ENCODE measurements around the gene SUSD3.

The SUSD3 gene

GRCh38 chr9:93030642-93031628 lies 27.6 kb upstream of the SUSD3 start:
- DNase-seq (ENCODE audit: low spot score), result no peak

- no peak for DNase-seq (ENCODE audit: low spot score)
Observed at GRCh38 chr9:93031629-93032430, 26.7 kb upstream of the SUSD3 start.

- no peak for DNase-seq (ENCODE audit: low spot score)
Observed at GRCh38 chr9:93032545-93032944, 26.0 kb upstream of the SUSD3 start.

GRCh38 chr9:93033531-93033930 lies 25.0 kb upstream of the SUSD3 start:
- no peak for DNase-seq (ENCODE audit: low spot score)

GRCh38 chr9:93035106-93035660 lies 23.3 kb upstream of the SUSD3 start:
- no peak for DNase-seq (ENCODE audit: low spot score)

- no peak for DNase-seq (ENCODE audit: low spot score)
Observed at GRCh38 chr9:93035821-93036351, 22.6 kb upstream of the SUSD3 start.

- no peak for DNase-seq (ENCODE audit: low spot score)
Observed at GRCh38 chr9:93036887-93037475, 21.5 kb upstream of the SUSD3 start.

- peak; percentile 33 for DNase-seq (ENCODE audit: low spot score)
Observed at GRCh38 chr9:93037476-93037971, 21.0 kb upstream of the SUSD3 start.

- DNase-seq (ENCODE audit: low spot score), result no peak
Observed at GRCh38 chr9:93038918-93039317, 19.6 kb upstream of the SUSD3 start.

GRCh38 chr9:93039456-93039855 lies 19.0 kb upstream of the SUSD3 start:
- no peak for DNase-seq (ENCODE audit: low spot score)

GRCh38 chr9:93039976-93040375 lies 18.5 kb upstream of the SUSD3 start:
- no peak for DNase-seq (ENCODE audit: low spot score)

GRCh38 chr9:93040409-93040808 lies 18.1 kb upstream of the SUSD3 start:
- no peak for DNase-seq (ENCODE audit: low spot score)

- DNase-seq (ENCODE audit: low spot score), result no peak
Observed at GRCh38 chr9:93041108-93041802, 17.2 kb upstream of the SUSD3 start.

GRCh38 chr9:93043122-93043521 lies 15.4 kb upstream of the SUSD3 start:
- no peak for DNase-seq (ENCODE audit: low spot score)

GRCh38 chr9:93045521-93045920 lies 13.0 kb upstream of the SUSD3 start:
- no peak for DNase-seq (ENCODE audit: low spot score)

- DNase-seq (ENCODE audit: low spot score), result no peak
Observed at GRCh38 chr9:93048566-93049448, 9.7 kb upstream of the SUSD3 start.

- no peak for DNase-seq (ENCODE audit: low spot score)
Observed at GRCh38 chr9:93049491-93049890, 9.0 kb upstream of the SUSD3 start.

GRCh38 chr9:93050231-93050630 lies 8.3 kb upstream of the SUSD3 start:
- no peak for DNase-seq (ENCODE audit: low spot score)

GRCh38 chr9:93051680-93052089 lies 6.8 kb upstream of the SUSD3 start:
- DNase-seq (ENCODE audit: low spot score), result no peak

Data from putamen (tissue), 1 donor.